ENCODE measurements around the gene RBFOX2. TPM values are rescaled to one million over a fixed set of nuclear protein-coding genes. Genes with fewer than 3 reads are reported as not detected.

RBFOX2 gene
- total RNA-seq, 1 experiment from 2014 or later = 57.0 TPM

- in situ Hi-C loops (cut with HindIII; ENCODE audit: low pct_unique_long_range_greater_than_20kb, low sequenced_read_pairs) = no loop called here
- DNase-seq (ENCODE audit: low read depth, low spot score) = no peak
These were observed 11.9 kb downstream of the RBFOX2 start for GRCh38 chr22:36016684-36017083.

- no peak for DNase-seq (ENCODE audit: low read depth, low spot score)
- in situ Hi-C loops (cut with HindIII; ENCODE audit: low pct_unique_long_range_greater_than_20kb, low sequenced_read_pairs) = no loop called here
These were observed 12.7 kb downstream of the RBFOX2 start for GRCh38 chr22:36015811-36016529.

- in situ Hi-C loops (cut with HindIII; ENCODE audit: low pct_unique_long_range_greater_than_20kb, low sequenced_read_pairs) = no loop called here
- DNase-seq (ENCODE audit: low read depth, low spot score) = no peak
These were observed 13.3 kb downstream of the RBFOX2 start for GRCh38 chr22:36015155-36015810.

GRCh38 chr22:36014546-36015074, 14.0 kb downstream of the RBFOX2 start:
- no peak for DNase-seq (ENCODE audit: low read depth, low spot score)
- in situ Hi-C loops (cut with HindIII; ENCODE audit: low pct_unique_long_range_greater_than_20kb, low sequenced_read_pairs) = no loop called here

- in situ Hi-C loops (cut with HindIII; ENCODE audit: low pct_unique_long_range_greater_than_20kb, low sequenced_read_pairs) = no loop called here
- DNase-seq (ENCODE audit: low read depth, low spot score) = no peak
These were observed 16.3 kb downstream of the RBFOX2 start for GRCh38 chr22:36012332-36012731.

- DNase-seq (ENCODE audit: low read depth, low spot score) = no peak
- in situ Hi-C loops (cut with HindIII; ENCODE audit: low pct_unique_long_range_greater_than_20kb, low sequenced_read_pairs) = no loop called here
These were observed 17.7 kb downstream of the RBFOX2 start for GRCh38 chr22:36010882-36011281.

GRCh38 chr22:36010090-36010489, 18.5 kb downstream of the RBFOX2 start:
- in situ Hi-C loops (cut with HindIII; ENCODE audit: low pct_unique_long_range_greater_than_20kb, low sequenced_read_pairs) = no loop called here
- no peak for DNase-seq (ENCODE audit: low read depth, low spot score)

GRCh38 chr22:36009085-36009484, 19.5 kb downstream of the RBFOX2 start:
- in situ Hi-C loops (cut with HindIII; ENCODE audit: low pct_unique_long_range_greater_than_20kb, low sequenced_read_pairs) = no loop called here

GRCh38 chr22:36008565-36008964, 20.1 kb downstream of the RBFOX2 start:
- in situ Hi-C loops (cut with HindIII; ENCODE audit: low pct_unique_long_range_greater_than_20kb, low sequenced_read_pairs) = no loop called here
- DNase-seq (ENCODE audit: low read depth, low spot score) = no peak

More at GRCh38 chr22:36009085-36009484, 19.5 kb downstream of the RBFOX2 start:
- no peak for DNase-seq (ENCODE audit: low read depth, low spot score)

GRCh38 chr22:36008131-36008530, 20.5 kb downstream of the RBFOX2 start:
- in situ Hi-C loops (cut with HindIII; ENCODE audit: low pct_unique_long_range_greater_than_20kb, low sequenced_read_pairs) = no loop called here
- DNase-seq (ENCODE audit: low read depth, low spot score) = no peak

- in situ Hi-C loops (cut with HindIII; ENCODE audit: low pct_unique_long_range_greater_than_20kb, low sequenced_read_pairs) = no loop called here
- no peak for DNase-seq (ENCODE audit: low read depth, low spot score)
These were observed 24.5 kb downstream of the RBFOX2 start for GRCh38 chr22:36003972-36004674.

GRCh38 chr22:36002718-36003260, 25.8 kb downstream of the RBFOX2 start:
- in situ Hi-C loops (cut with HindIII; ENCODE audit: low pct_unique_long_range_greater_than_20kb, low sequenced_read_pairs) = no loop called here
- DNase-seq (ENCODE audit: low read depth, low spot score) = peak; percentile 16

GRCh38 chr22:36002084-36002483, 26.5 kb downstream of the RBFOX2 start:
- DNase-seq (ENCODE audit: low read depth, low spot score) = no peak
- in situ Hi-C loops (cut with HindIII; ENCODE audit: low pct_unique_long_range_greater_than_20kb, low sequenced_read_pairs) = no loop called here

- in situ Hi-C loops (cut with HindIII; ENCODE audit: low pct_unique_long_range_greater_than_20kb, low sequenced_read_pairs) = no loop called here
- DNase-seq (ENCODE audit: low read depth, low spot score) = no peak
These were observed 29.9 kb downstream of the RBFOX2 start for GRCh38 chr22:35998748-35999147.

- DNase-seq (ENCODE audit: low read depth, low spot score) = no peak
- in situ Hi-C loops (cut with HindIII; ENCODE audit: low pct_unique_long_range_greater_than_20kb, low sequenced_read_pairs) = no loop called here
These were observed 31.2 kb downstream of the RBFOX2 start for GRCh38 chr22:35997438-35997837.

GRCh38 chr22:35996596-35996995, 32.0 kb downstream of the RBFOX2 start:
- in situ Hi-C loops (cut with HindIII; ENCODE audit: low pct_unique_long_range_greater_than_20kb, low sequenced_read_pairs) = no loop called here
- DNase-seq (ENCODE audit: low read depth, low spot score) = no peak

GRCh38 chr22:35995772-35996171, 32.9 kb downstream of the RBFOX2 start:
- no peak for DNase-seq (ENCODE audit: low read depth, low spot score)

GRCh38 chr22:35995348-35995747, 33.3 kb downstream of the RBFOX2 start:
- DNase-seq (ENCODE audit: low read depth, low spot score) = no peak
- in situ Hi-C loops (cut with HindIII; ENCODE audit: low pct_unique_long_range_greater_than_20kb, low sequenced_read_pairs) = no loop called here

More at GRCh38 chr22:35995772-35996171, 32.9 kb downstream of the RBFOX2 start:
- in situ Hi-C loops (cut with HindIII; ENCODE audit: low pct_unique_long_range_greater_than_20kb, low sequenced_read_pairs) = no loop called here

Data from SK-MEL-5 (cell line).